ENCODE results near the gene SH2D2A.

The SH2D2A gene

DNA sequence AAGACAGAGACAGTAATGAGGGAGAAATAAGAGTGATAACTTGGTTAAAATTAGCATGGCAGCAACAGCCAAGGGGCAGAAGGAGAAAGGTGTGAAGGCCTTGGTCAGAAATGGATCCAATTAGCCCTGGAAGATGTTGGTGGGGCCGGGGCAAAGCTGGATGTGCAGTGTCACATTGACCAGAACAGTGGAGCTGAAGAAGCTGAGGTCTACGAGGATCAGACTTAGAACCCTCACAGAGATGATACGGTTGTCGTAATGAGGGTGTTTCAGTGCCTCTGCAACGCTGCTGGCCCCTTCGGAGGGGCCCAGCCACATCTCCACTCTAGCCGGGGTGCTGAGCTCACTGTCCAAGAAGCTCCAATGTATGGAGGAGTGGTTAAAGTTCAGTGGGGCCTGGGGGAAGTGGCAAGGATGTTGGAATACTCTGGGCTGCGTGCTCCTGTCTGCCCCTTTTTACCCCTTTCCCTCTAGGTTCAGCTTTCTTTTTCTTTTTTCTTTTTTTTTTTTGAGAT lies 14.2 kb downstream of the SH2D2A start:
- DNase-seq = no peak

DNA sequence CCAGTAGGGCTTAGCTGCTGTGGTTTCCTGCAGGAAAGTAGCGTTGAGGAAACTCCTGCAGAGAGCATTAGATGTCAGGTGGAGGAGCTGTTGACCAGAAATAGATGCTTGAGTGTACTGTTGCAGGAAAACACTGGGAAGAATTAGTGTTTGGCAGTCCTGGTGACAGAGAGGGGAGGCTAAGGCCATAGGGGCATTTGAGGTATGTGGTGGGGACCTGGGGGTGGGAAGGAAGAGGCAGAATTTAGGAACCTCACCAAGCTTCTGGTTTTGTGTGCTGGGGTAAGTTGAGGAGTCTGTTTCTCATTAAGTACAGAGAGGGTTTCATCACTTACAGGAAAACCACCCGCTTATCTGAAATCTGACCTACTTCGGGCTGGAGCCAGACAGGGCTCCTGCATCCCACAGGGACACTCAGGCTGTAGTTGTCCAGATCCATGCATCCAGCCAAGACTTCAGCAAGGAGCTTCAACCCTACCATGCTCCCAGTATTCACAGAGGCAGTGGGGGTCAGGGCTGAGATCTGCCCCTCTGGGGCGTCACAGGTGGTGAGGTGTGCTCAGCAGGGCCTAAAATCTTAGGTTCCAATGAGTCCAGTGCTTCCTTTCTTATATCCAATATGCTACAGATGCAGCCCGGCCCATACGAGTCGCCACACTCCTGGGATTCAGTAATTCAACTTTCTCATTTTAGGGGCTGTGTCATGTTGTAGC lies 15.1 kb downstream of the SH2D2A start:
- no peak for DNase-seq

GRCh38 chr1:156797212-156797871 lies 19.3 kb downstream of the SH2D2A start:
- DNase-seq = no peak

DNA sequence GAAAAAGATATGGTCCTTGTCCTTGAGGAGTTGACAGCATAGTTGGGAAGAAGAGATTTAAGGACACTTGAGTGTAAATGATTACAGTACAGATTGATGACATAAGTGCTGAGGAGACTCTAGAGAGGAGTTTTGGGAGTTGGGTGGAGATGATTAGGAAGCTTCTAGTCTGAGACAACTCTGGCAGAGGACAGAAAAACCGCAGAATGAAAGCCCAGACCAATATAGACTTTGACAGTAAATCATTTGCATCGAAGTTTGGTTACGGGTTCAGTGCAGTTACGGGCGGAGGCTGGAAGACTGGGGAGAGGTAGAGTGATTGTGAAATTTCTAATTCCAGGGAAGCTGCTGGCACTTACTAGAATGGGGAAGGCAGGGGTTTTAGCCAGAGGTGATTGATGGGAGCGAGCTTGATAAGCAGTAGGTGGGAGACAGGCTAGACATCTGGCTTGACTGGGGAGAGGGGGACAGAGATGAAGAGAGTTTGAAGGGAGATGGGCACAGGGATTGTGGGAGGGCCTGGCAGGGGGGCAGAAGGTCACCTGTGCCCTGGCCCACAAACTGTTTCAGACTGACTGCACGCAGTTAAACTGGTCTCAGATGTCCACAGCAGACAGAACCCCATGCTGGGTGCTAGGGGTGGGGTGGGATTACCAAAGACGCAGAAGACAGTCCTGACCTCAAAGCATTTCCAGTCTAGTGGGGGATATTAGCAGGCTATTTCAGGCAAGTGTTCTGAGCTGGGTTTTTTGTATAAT lies 20.1 kb downstream of the SH2D2A start:
- no peak for DNase-seq

DNA sequence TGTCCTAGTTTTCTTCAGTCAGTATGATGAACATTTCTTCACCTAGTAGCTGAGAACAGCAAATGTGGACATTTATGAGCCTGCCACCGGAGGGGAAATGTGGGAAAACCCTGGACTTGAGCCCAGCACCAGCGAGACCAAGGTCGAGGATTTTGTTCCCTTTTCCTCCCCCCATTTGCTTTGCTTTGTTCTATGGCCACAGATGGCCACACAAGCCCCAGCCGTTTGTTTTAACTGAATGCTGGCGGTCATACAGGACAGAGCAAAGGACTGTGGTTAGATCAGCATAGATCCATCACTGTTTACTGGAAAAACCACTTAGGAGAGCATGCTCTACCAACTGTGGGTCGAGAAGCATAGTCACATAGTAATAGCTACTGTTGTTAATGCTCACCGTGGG lies 20.9 kb downstream of the SH2D2A start:
- DNase-seq = no peak

DNA sequence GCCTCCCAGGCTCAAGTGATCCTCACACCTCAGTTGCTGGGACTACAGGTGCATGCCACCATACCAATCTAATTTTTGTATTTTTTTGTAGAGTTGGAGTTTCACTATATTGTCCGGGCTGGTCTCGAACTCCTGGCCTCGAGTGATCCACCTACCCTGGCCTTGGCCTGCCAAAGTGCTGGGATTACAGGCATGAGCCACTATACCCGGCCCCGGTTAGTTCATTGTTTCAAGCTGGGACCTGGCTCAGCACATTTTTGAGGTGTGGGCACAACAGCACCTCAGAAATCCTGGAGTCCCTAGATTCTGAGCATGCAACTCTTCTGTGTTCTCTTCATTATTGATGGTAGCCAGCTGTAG lies 21.3 kb downstream of the SH2D2A start:
- DNase-seq = no peak

DNA sequence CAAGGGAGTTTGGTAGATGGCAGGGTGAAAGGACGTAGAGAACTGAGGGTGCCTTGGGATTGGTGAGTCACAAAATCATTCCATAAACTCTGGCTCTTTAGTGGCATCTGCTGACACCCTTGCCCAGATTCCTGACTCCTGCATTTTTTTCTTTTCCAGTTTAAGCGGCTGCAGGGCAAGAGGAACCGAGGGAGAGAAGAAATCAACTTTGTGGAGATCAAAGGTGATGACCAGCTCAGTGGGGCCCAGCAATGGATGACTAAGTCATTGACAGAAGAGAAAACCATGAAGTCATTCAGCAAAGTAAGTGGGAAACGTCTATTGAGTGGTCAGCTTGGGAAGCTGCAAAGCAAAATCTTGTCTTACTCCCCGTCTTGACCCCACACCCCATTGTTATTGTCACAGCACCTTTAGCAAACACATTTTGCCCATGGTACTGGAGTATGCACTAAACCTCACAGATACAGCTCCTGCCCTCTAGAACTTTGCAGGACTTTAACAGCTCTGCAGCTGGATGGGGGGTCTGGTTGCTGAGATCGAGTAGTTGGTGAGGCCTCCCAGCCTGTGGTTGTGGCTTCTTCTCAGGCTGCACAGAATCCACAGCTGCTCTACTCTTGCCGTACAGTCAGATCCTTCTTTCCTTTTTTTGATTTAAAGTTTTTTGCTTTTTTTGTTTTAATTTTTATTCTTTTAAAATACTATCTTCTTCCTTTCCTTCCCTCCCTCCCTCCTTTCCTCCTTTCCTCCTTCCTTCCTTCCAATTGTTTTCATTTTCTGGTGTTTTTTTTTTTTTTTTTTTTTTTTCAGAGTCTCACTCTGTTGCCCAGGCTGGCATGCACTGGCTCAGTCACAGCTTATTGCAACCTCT lies 21.9 kb downstream of the SH2D2A start:
- no peak for DNase-seq

DNA sequence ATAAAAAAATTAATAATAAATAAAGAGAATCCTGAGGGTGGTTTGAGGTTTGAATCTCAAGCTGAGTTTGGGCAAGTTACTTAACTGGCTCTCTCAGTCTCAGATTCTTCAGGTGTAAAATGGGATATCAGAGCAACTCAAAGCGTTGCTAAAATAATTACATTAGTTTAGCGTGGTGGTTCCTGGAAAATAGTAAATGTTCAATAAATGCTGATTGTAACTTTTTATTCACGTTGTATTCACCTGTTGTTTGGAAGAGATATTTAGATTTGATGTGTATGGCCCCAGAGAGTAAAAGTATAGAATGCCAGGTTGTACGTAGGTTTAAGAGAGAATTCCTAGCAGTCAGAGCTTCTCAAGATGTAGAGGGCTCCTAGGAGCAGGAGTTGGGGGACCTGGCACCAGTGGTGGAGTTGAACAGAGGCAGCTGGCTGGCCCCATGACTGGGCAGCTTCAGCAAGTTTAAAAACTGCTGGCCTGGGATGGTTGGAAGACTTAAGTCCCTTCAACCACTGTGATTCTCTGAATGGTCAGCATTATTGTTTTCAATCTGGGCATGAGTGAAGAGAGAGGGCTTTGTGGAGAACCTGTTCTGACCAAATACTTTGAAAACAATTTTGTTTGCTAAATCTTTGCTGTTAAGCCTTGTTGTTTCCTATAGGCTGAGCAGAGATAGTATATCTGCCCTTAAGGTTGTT lies 26.9 kb downstream of the SH2D2A start:
- no peak for DNase-seq

GRCh38 chr1:156788136-156788535 lies 28.5 kb downstream of the SH2D2A start:
- no peak for DNase-seq

DNA sequence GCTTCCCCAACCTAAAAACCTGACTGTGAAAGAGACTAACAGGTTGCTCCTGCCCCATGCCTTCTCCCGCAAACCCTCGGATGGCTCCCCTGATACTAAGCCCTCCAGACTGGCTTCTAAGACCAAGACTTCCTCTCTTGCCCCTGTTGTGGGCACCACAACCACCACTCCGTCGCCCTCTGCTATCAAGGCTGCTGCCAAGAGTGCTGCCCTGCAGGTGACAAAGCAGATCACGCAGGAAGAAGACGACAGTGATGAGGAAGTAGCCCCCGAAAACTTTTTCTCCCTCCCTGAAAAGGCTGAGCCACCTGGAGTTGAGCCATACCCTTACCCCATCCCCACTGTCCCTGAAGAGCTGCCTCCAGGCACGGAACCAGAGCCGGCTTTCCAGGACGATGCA lies 30.0 kb downstream of the SH2D2A start:
- DNase-seq = no peak

DNA sequence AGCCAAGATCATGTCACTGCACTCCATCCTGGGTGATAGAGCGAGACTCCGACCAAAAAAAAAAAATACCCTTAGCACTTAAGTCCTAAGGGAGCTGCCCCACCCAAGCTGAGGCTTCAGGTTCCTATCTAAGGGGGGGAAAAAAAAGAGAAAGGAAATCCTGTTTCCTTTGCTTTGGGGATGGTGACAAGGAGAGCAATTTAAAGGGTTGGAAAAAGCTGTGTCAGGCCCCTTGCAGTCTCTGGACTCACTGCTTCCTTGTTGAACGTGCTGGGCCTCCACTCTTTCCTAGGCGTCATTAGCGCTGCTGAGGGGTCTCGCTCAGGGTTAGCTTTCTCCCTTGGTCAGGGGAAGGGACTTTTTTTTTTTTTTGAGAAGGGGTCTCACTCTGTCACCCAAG lies 31.2 kb downstream of the SH2D2A start:
- DNase-seq = no peak

DNA sequence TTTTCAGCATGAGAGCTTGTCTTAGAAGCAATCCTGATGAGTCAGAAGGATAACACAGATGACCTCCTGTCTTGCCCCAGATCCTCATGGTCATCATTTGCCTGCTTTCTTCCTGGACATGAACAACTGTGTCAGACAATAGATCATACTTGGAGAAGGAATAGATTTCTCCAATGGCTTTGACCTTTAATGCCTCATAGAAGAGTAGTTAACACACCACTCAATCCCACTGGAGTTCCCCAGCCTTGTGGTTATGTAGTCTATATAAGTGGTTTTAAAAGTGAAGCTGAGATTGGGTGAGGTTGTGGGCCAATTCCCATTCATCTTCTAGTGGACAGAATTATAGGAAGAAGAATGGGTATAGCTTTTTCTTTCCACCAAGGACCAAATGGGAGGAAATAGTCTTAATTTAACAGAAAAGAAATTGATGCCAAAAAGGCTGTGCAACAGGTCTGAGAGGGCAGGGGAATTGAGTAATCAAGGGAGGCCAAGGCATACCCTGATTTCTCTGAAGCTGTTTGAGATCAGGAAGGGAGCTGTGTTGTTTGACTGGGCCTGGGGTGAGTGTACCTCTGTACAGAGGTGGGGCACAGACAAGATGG lies 35.0 kb downstream of the SH2D2A start:
- DNase-seq = no peak

DNA sequence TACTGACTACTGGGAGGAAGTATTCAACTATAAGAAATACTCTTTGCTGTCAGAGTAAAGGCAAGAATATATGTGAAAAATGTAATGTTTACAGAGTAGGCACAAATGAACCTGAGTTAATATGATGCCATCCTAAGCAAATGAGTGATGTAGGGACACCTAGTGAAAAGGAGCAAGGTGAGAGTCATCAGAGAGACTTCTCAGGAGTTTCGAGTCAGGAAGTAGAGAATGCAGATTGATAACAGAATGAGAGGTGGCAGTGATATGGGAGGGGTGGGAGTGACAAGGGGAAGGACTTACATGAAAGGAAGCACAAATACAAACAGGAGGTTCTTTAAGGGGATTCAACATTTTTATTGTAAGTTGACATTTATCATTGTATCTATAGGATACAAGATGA lies 39.1 kb downstream of the SH2D2A start:
- no peak for DNase-seq

DNA sequence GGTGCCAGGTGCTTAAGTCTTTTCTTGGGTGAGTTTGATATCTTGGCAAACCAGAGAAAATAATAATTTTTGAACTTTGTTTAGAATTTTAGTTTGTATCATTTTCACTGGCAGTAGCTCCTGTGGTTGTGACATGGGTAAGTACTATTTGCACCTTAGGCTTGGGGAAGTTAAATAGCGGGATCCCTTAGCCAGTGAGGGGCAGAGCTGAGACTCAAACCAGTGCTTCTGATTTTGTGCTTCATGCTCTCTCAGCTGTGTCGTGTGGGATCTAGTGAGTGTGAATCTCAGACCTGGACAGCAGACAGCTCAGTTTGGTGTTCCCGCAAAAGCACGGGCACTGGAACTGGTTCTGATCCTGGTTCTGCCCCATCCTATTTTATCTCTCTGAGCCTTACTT lies 39.7 kb downstream of the SH2D2A start:
- no peak for DNase-seq

GRCh38 chr1:156775799-156776198 lies 40.8 kb downstream of the SH2D2A start:
- DNase-seq = no peak

- no peak for DNase-seq
These were observed 43.0 kb downstream of the SH2D2A start for GRCh38 chr1:156773607-156774006.

GRCh38 chr1:156772728-156773497 lies 43.7 kb downstream of the SH2D2A start:
- DNase-seq = no peak

DNA sequence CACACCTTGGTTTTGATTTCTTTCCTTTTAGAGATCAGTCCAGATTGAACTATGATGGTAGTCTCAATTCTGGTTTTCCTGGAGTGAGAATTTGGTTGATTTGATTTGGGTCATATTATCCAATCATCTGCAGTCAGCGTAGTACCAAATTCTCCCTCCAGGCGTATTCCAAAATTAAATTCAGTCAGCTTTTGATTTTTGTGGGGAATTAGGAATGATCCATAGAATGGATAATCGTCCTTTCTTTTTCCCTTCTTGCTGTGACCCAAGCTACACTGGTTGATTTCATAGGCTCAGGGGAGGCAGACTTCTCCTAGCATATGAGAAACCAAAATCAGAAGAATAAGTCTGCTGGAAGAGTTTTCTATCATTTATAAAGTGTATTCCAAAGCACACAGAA lies 44.4 kb downstream of the SH2D2A start:
- DNase-seq = no peak

- no peak for DNase-seq
These were observed 47.9 kb downstream of the SH2D2A start for GRCh38 chr1:156768610-156769295.

GRCh38 chr1:156767879-156768604 lies 48.6 kb downstream of the SH2D2A start:
- no peak for DNase-seq
